Smooth muscle cell (in vitro differentiated cells): ENCODE data around the gene CALD1. TPM values are rescaled to one million over a fixed set of nuclear protein-coding genes. Genes with fewer than 3 reads are reported as not detected.

Source experiments
- DNase-seq: peaks from one replicate; lab custom pipeline; 2025; ENCODE audit not compliant: unreplicated experiment; lab: John Stamatoyannopoulos, UW
- H2AFZ ChIP-seq: fragments of 200-600 bp; sonication (generic); 2 replicates; pipeline ENCODE4 v1.6.0; 2016; ENCODE audit warnings: antibody characterized with exemption, low read depth, mild to moderate bottlenecking
- H3F3A ChIP-seq: fragments of 200-600 bp; sonication (generic); 2 replicates; pipeline ENCODE4 v1.6.0; 2017; ENCODE audit warnings: antibody characterized with exemption, low read depth
- H3K27ac ChIP-seq: fragments of 200-600 bp; sonication (generic); 2 replicates; pipeline ENCODE4 v1.5.1; 2016; ENCODE audit warnings: low read depth, mild to moderate bottlenecking
- H3K27me3 ChIP-seq: fragments of 200-600 bp; sonication (generic); 2 replicates; pipeline ENCODE4 v1.6.1; 2016; ENCODE audit warnings: low read depth, mild to moderate bottlenecking
- H3K36me3 ChIP-seq: fragments of 200-600 bp; sonication (generic); 2 replicates; pipeline ENCODE4 v1.5.1; 2016; ENCODE audit warnings: low read depth
- H3K4me1 ChIP-seq: fragments of 200-600 bp; sonication (generic); 2 replicates; pipeline ENCODE4 v1.5.1; 2016; ENCODE audit warnings: low read depth
- H3K4me2 ChIP-seq: fragments of 200-600 bp; sonication (generic); 2 replicates; pipeline ENCODE4 v1.6.0; 2016; ENCODE audit warnings: mild to moderate bottlenecking
- H3K4me3 ChIP-seq: fragments of 200-600 bp; sonication (generic); 2 replicates; pipeline ENCODE4 v1.5.1; 2016; ENCODE audit warnings: mild to moderate bottlenecking
- H3K79me2 ChIP-seq: fragments of 200-600 bp; sonication (generic); 2 replicates; pipeline ENCODE4 v1.6.0; 2016; ENCODE audit warnings: low read depth, mild to moderate bottlenecking
- H3K9ac ChIP-seq: fragments of 200-600 bp; sonication (generic); 2 replicates; pipeline ENCODE4 v1.6.0; 2016; ENCODE audit warnings: low read depth
- H3K9me3 ChIP-seq: fragments of 200-600 bp; sonication (generic); replicated peaks from 2 replicates; pipeline ENCODE4 v1.5.1; 2016; ENCODE audit warnings: low read depth
- H4K20me1 ChIP-seq: fragments of 200-600 bp; sonication (generic); 2 replicates; pipeline ENCODE4 v1.6.0; 2016; ENCODE audit warnings: low read depth
- CTCF ChIP-seq: fragments of 200-600 bp; sonication (generic); IDR thresholded peaks from 2 replicates; pipeline ENCODE4 v1.5.1; 2017; ENCODE audit warnings: borderline replicate concordance, mild to moderate bottlenecking, antibody characterized with exemption; ENCODE audit not compliant: insufficient read depth, poor library complexity, severe bottlenecking
- WGBS: methylation state at CpG from one replicate; pipeline ENCODE4 v1.1.7; 2016; ENCODE audit warnings: low lambda C conversion rate; 5-methylcytosine and 5-hydroxymethylcytosine counted together
- polyA plus RNA-seq: library from polyadenylated mRNA; unstranded; fragments of >200 nt; fragmentation: Nextera tagmentation; extraction: Ambion mirVana; gene quantifications from 2 replicates; pipeline ENCODE4 v1.2.1, GENCODE V29; 2016
- total RNA-seq: library from RNA; depleted of rRNA; stranded (reverse); fragments of >200 nt; gene quantifications from 2 replicates; pipeline ENCODE4 v1.2.3, GENCODE V29; 2014

The CALD1 gene
- total and polyA plus RNA-seq, 2 experiments from 2014 or later, result 948 to 1,552 TPM

DNA sequence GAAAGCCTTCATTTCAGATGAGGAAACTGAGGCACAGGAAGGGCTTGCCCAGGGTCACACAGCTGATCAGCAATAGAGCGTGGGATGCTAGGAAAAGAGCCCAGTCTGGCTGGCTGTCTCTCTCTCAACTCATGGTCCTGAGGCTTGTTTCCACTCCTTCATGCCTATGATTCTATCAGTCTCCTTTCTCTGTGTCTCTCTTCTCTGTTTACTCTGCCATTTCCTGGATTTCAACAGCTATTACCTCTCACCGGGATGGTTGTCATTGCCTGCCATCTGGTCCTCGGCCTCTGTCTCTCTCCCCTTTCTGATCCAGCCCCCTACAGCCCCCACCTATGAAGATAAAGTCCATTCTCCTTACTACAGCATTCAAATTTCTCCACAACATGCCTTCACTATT is 113.5 kb downstream of the CALD1 start:
- Histone ChIP-seq H3K9me3 (no peaks in the 10 kb centered on the region), H3K36me3 (peaks cover 3% of the 10 kb centered on the region), H3K79me2 (peaks cover 97% of the 10 kb centered on the region), H2AFZ (no peak overlapping the region), H3K4me2 (peak overlapping the region; percentile 81), H3F3A (peaks cover 59% of the 10 kb centered on the region), H4K20me1 (peaks cover 92% of the 10 kb centered on the region), H3K27me3 (no peaks in the 10 kb centered on the region), H3K9ac (peak overlapping the region; percentile 41), H3K27ac (peak overlapping the region; percentile 84), H3K4me1 (peaks cover 55% of the 10 kb centered on the region), H3K4me3 (peak overlapping the region; percentile 50)
- no peak for DNase-seq
- TF ChIP-seq CTCF, result no peak
- WGBS, result 12% methylated on average over 3 of the region's 3 CpGs

- Histone ChIP-seq H2AFZ (no peak overlapping the region), H3K27ac (peak overlapping the region; percentile 84), H3F3A (peaks cover 58% of the 10 kb centered on the region), H3K4me2 (peak overlapping the region; percentile 81), H3K9me3 (no peaks in the 10 kb centered on the region), H3K4me1 (peaks cover 55% of the 10 kb centered on the region), H3K79me2 (peaks cover 97% of the 10 kb centered on the region), H3K9ac (no peak overlapping the region), H3K27me3 (no peaks in the 10 kb centered on the region), H4K20me1 (peaks cover 92% of the 10 kb centered on the region), H3K4me3 (peak overlapping the region; percentile 50), H3K36me3 (peaks cover 3% of the 10 kb centered on the region)
- no peak for DNase-seq
- WGBS, result 48% methylated on average over 7 of the region's 7 CpGs
- no peak for TF ChIP-seq CTCF
Observed at GRCh38 chr7:134893920-134894319, 114.5 kb downstream of the CALD1 start.

- 81% methylated on average over 1 of the region's 1 CpG for WGBS
- Histone ChIP-seq H3K27ac (peak overlapping the region; percentile 84), H3K27me3 (no peaks in the 10 kb centered on the region), H3F3A (peaks cover 61% of the 10 kb centered on the region), H2AFZ (no peak overlapping the region), H3K36me3 (peaks cover 3% of the 10 kb centered on the region), H3K4me3 (peak overlapping the region; percentile 50), H3K9ac (peak overlapping the region; percentile 15), H3K4me2 (peak overlapping the region; percentile 81), H3K79me2 (peaks cover 97% of the 10 kb centered on the region), H3K9me3 (no peaks in the 10 kb centered on the region), H3K4me1 (peaks cover 61% of the 10 kb centered on the region), H4K20me1 (peaks cover 94% of the 10 kb centered on the region)
- no peak for DNase-seq
- no peak for TF ChIP-seq CTCF
Observed at GRCh38 chr7:134894928-134895327, 115.5 kb downstream of the CALD1 start.

DNA sequence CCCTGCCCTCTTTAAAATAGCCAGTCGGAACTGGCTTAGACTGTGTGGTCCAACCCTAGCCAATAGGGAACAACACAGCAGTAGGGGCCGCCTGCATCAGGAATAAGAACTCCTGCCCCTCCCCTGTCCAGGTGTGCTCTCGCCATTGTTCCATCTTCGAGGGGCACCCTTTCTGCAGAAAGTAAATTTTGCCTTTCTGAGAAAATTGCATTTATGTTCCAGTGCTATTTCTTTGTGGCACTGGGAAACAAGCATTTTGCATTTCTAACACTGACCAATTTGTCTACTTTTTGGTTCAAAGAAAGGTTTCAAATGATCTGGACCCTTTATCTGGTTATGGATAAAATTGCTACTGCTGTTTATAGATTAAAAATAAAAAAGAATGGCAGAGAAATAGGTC is 116.6 kb downstream of the CALD1 start:
- H3K27me3 ChIP-seq, result no peaks in the 10 kb centered on the region
- no peak for TF ChIP-seq CTCF
- no peak overlapping the region for H3K9ac ChIP-seq
- H3K79me2 ChIP-seq, result peaks cover 98% of the 10 kb centered on the region
- WGBS, result 90% methylated on average over 4 of the region's 4 CpGs
- no peak overlapping the region for H3K4me3 ChIP-seq
- no peak for DNase-seq
- H3K4me2 ChIP-seq, result no peak overlapping the region
- peaks cover 60% of the 10 kb centered on the region for H3K4me1 ChIP-seq
- H3K27ac ChIP-seq, result peak overlapping the region; percentile 96
- H2AFZ ChIP-seq, result no peak overlapping the region
- peaks cover 3% of the 10 kb centered on the region for H3K36me3 ChIP-seq
- H3K9me3 ChIP-seq, result no peaks in the 10 kb centered on the region
- peaks cover 62% of the 10 kb centered on the region for H3F3A ChIP-seq
- peaks cover 95% of the 10 kb centered on the region for H4K20me1 ChIP-seq
